Tibial nerve (tissue), 4 donors: Measurements from ENCODE around the gene KSR2.

ENCODE experiments used
- CTCF ChIP-seq, 5 experiments: fragments of 200-600 bp in 3 of 5; fragments of 450-650 bp in 2 of 5; sonication (generic) in 3 of 5; IDR thresholded peaks; one replicate each; pipeline ENCODE4 v1.5.1; 2016 to 2019; ENCODE audit warnings: antibody characterized with exemption in 5 of 5, mild to moderate bottlenecking in 3 of 5, moderate library complexity in 2 of 5
- EP300 ChIP-seq, 2 donors: sonication (generic); formaldehyde crosslinking; IDR thresholded peaks; one replicate each; pipeline ENCODE4 v1.6.1; 2017; ENCODE audit warnings: antibody characterized with exemption in 2 of 2, mild to moderate bottlenecking in 1 of 2

DNA sequence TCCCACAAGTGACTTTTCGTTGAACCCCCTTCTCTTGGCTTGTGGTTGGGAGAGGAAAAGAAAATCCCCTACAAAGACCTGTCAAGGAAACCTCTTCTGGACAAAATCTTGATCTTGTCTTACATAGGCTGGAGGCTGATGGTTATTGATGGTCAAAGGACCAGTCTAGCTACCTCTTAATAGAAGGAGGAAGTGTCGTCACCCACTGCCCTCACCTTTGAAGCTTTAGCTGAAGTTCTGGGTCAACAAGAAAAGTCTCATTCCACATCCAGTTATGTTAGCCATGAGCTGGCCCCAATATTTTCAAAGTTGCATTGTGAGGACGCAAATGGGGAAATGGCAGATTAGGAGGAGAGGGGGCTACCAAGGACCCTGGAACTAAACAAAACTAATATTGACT is 6.2 kb upstream of the KSR2 start:
- no peak for TF ChIP-seq CTCF (IDR thresholded peaks at IDR 0.05)
- no peak for TF ChIP-seq EP300 (IDR thresholded peaks at IDR 0.05)
